Occipital lobe (tissue), 2 donors: ENCODE data around the gene UFD1. TPM values are rescaled to one million over a fixed set of nuclear protein-coding genes. Genes with fewer than 3 reads are reported as not detected.

ENCODE experiments used
- DNase-seq: peaks from one replicate; lab custom pipeline; 2025; lab: John Stamatoyannopoulos, UW
- total RNA-seq: library from RNA; depleted of rRNA; stranded (reverse); fragments of >200 nt; gene quantifications from one replicate; pipeline ENCODE4 v1.2.3, GENCODE V29; 2014

The UFD1 gene
- total RNA-seq, 1 donor from 2014 or later, result 22.3 TPM

- DNase-seq, result no peak
Measured at GRCh38 chr22:19496324-19496630, 17.3 kb upstream of the UFD1 start.

GRCh38 chr22:19495562-19496323, 16.8 kb upstream of the UFD1 start:
- no peak for DNase-seq

GRCh38 chr22:19494676-19495173, 15.7 kb upstream of the UFD1 start:
- DNase-seq, result no peak

GRCh38 chr22:19494001-19494560, 15.1 kb upstream of the UFD1 start:
- DNase-seq, result no peak

GRCh38 chr22:19492504-19493174, 13.6 kb upstream of the UFD1 start:
- no peak for DNase-seq

- no peak for DNase-seq
Measured at GRCh38 chr22:19490628-19491230, 11.7 kb upstream of the UFD1 start.

- no peak for DNase-seq
Measured at GRCh38 chr22:19488884-19489843, 10.2 kb upstream of the UFD1 start.

- no peak for DNase-seq
Measured at GRCh38 chr22:19488285-19488684, 9.3 kb upstream of the UFD1 start.

GRCh38 chr22:19483481-19484244, 4.7 kb upstream of the UFD1 start:
- no peak for DNase-seq

- no peak for DNase-seq
Measured at GRCh38 chr22:19482297-19482696, 3.3 kb upstream of the UFD1 start.

- no peak for DNase-seq
Measured at GRCh38 chr22:19480789-19481188, 1.8 kb upstream of the UFD1 start.

GRCh38 chr22:19480173-19480568, 1.2 kb upstream of the UFD1 start:
- no peak for DNase-seq

- DNase-seq, result peak; percentile 97
Measured at GRCh38 chr22:19479355-19480172, 571 bp upstream of the UFD1 start, which contains the start of gene CDC45. Gene CDC45 (plus strand): TSS chr22:19479920. CDS start chr22:19479969, 49 bp downstream.

GRCh38 chr22:19478045-19478900, 720 bp downstream of the UFD1 start:
- no peak for DNase-seq

GRCh38 chr22:19477321-19478044, 1.5 kb downstream of the UFD1 start:
- no peak for DNase-seq

GRCh38 chr22:19476023-19476422, 3.0 kb downstream of the UFD1 start:
- DNase-seq, result no peak

- DNase-seq, result no peak
Measured at GRCh38 chr22:19473578-19473977, 5.4 kb downstream of the UFD1 start.

GRCh38 chr22:19472233-19472632, 6.8 kb downstream of the UFD1 start:
- DNase-seq, result no peak
